Activated T-helper 17 cell treated with anti-CD3 and anti-CD28 coated beads, Interleukin-2, amount 50 U/mL, for 72 hours (primary cell): ENCODE measurements around the gene EML4. TPM values are rescaled to one million over a fixed set of nuclear protein-coding genes. Genes with fewer than 3 reads are reported as not detected.

ENCODE experiments used
- ATAC-seq: fragments of 150-1000 bp; cut with Tn5 transposase; replicated peaks from 2 replicates; pipeline ENCODE4 v1.10.0; 2021; ENCODE audit warnings: mild to moderate bottlenecking, moderate library complexity
- H3K27ac Mint-ChIP-seq: one replicate; pipeline ENCODE4 v1.8.0; 2022; ENCODE audit warnings: mixed read lengths
- H3K27me3 Mint-ChIP-seq: one replicate; pipeline ENCODE4 v1.8.0; 2022; ENCODE audit warnings: mixed read lengths
- H3K36me3 Mint-ChIP-seq: one replicate; pipeline ENCODE4 v1.8.0; 2022; ENCODE audit warnings: low read depth, mild to moderate bottlenecking, mixed read lengths
- H3K4me1 Mint-ChIP-seq: one replicate; pipeline ENCODE4 v1.8.0; 2022; ENCODE audit warnings: mixed read lengths
- H3K4me3 Mint-ChIP-seq: one replicate; pipeline ENCODE4 v1.8.0; 2022; ENCODE audit warnings: mild to moderate bottlenecking, mixed read lengths
- H3K9me3 Mint-ChIP-seq: one replicate; pipeline ENCODE4 v1.8.0; 2022; ENCODE audit warnings: mixed read lengths
- total RNA-seq, 2 donors: library from RNA; stranded (reverse); gene quantifications; one replicate each; pipeline ENCODE4 v1.2.3, GENCODE V29; 2022

Gene EML4
- total RNA-seq, 2 donors from 2014 or later, result 69.9 to 93.7 TPM

- Mint-ChIP-seq H3K27ac (peak overlapping the region; percentile 46), H3K36me3 (peaks cover 24% of the 10 kb centered on the region), H3K4me3 (peak overlapping the region; percentile 35), H3K27me3 (no peaks in the 10 kb centered on the region), H3K9me3 (no peaks in the 10 kb centered on the region), H3K4me1 (peaks cover 25% of the 10 kb centered on the region)
- ATAC-seq, result no peak
Measured at GRCh38 chr2:42207826-42208225, 38.7 kb downstream of the EML4 start.

- H3K4me1 Mint-ChIP-seq, result peaks cover 35% of the 10 kb centered on the region
- no peaks in the 10 kb centered on the region for H3K27me3 Mint-ChIP-seq
- ATAC-seq, result no peak
Measured at GRCh38 chr2:42210203-42210602, 41.0 kb downstream of the EML4 start.

GRCh38 chr2:42211291-42211690, 42.1 kb downstream of the EML4 start:
- Mint-ChIP-seq H3K4me3 (peak overlapping the region; percentile 6), H3K36me3 (peaks cover 32% of the 10 kb centered on the region), H3K27ac (peak overlapping the region; percentile 7), H3K9me3 (no peaks in the 10 kb centered on the region), H3K4me1 (peaks cover 26% of the 10 kb centered on the region), H3K27me3 (no peaks in the 10 kb centered on the region)
- ATAC-seq, result no peak

More at GRCh38 chr2:42210203-42210602, 41.0 kb downstream of the EML4 start:
- peak overlapping the region; percentile 57 for H3K27ac Mint-ChIP-seq
- peaks cover 32% of the 10 kb centered on the region for H3K36me3 Mint-ChIP-seq
- H3K9me3 Mint-ChIP-seq, result no peaks in the 10 kb centered on the region
- H3K4me3 Mint-ChIP-seq, result peak overlapping the region; percentile 18

- H3K4me3 Mint-ChIP-seq, result no peak overlapping the region
- ATAC-seq, result no peak
- no peaks in the 10 kb centered on the region for H3K27me3 Mint-ChIP-seq
- no peak overlapping the region for H3K27ac Mint-ChIP-seq
- H3K4me1 Mint-ChIP-seq, result peaks cover 44% of the 10 kb centered on the region
- H3K36me3 Mint-ChIP-seq, result peaks cover 27% of the 10 kb centered on the region
- no peaks in the 10 kb centered on the region for H3K9me3 Mint-ChIP-seq
Measured at GRCh38 chr2:42214669-42215068, 45.5 kb downstream of the EML4 start.

- Mint-ChIP-seq H3K4me3 (peak overlapping the region; percentile 47), H3K4me1 (peaks cover 40% of the 10 kb centered on the region)
- ATAC-seq, result peak; percentile 39
Measured at GRCh38 chr2:42216694-42217093, 47.5 kb downstream of the EML4 start.

GRCh38 chr2:42217307-42217706, 48.2 kb downstream of the EML4 start:
- H3K4me1 Mint-ChIP-seq, result peaks cover 40% of the 10 kb centered on the region

More at GRCh38 chr2:42216694-42217093, 47.5 kb downstream of the EML4 start:
- H3K9me3 Mint-ChIP-seq, result no peaks in the 10 kb centered on the region
- peak overlapping the region; percentile 74 for H3K27ac Mint-ChIP-seq
- peaks cover 23% of the 10 kb centered on the region for H3K36me3 Mint-ChIP-seq
- no peaks in the 10 kb centered on the region for H3K27me3 Mint-ChIP-seq

GRCh38 chr2:42217914-42218313, 48.8 kb downstream of the EML4 start:
- Mint-ChIP-seq H3K4me3 (peak overlapping the region; percentile 27), H3K36me3 (peaks cover 28% of the 10 kb centered on the region), H3K9me3 (no peaks in the 10 kb centered on the region), H3K27ac (peak overlapping the region; percentile 61), H3K27me3 (no peaks in the 10 kb centered on the region), H3K4me1 (peaks cover 41% of the 10 kb centered on the region)
- no peak for ATAC-seq

More at GRCh38 chr2:42217307-42217706, 48.2 kb downstream of the EML4 start:
- peak overlapping the region; percentile 61 for H3K27ac Mint-ChIP-seq
- peaks cover 27% of the 10 kb centered on the region for H3K36me3 Mint-ChIP-seq
- no peak for ATAC-seq
- no peaks in the 10 kb centered on the region for H3K27me3 Mint-ChIP-seq
- H3K9me3 Mint-ChIP-seq, result no peaks in the 10 kb centered on the region
- H3K4me3 Mint-ChIP-seq, result peak overlapping the region; percentile 27

GRCh38 chr2:42218712-42219111, 49.6 kb downstream of the EML4 start:
- Mint-ChIP-seq H3K4me3 (no peak overlapping the region), H3K36me3 (peaks cover 33% of the 10 kb centered on the region), H3K4me1 (peaks cover 44% of the 10 kb centered on the region), H3K27ac (peak overlapping the region; percentile 36), H3K9me3 (no peaks in the 10 kb centered on the region), H3K27me3 (no peaks in the 10 kb centered on the region)
- no peak for ATAC-seq

- H3K4me1 Mint-ChIP-seq, result peaks cover 49% of the 10 kb centered on the region
- H3K4me3 Mint-ChIP-seq, result no peak overlapping the region
- H3K27me3 Mint-ChIP-seq, result no peaks in the 10 kb centered on the region
- ATAC-seq, result no peak
- peaks cover 35% of the 10 kb centered on the region for H3K36me3 Mint-ChIP-seq
- H3K27ac Mint-ChIP-seq, result no peak overlapping the region
- no peaks in the 10 kb centered on the region for H3K9me3 Mint-ChIP-seq
Measured at GRCh38 chr2:42219160-42219559, 50.0 kb downstream of the EML4 start.

- ATAC-seq, result peak; percentile 22
- peaks cover 36% of the 10 kb centered on the region for H3K36me3 Mint-ChIP-seq
Measured at GRCh38 chr2:42220566-42220965, 51.4 kb downstream of the EML4 start.

GRCh38 chr2:42223067-42223854, 54.1 kb downstream of the EML4 start:
- no peaks in the 10 kb centered on the region for H3K27me3 Mint-ChIP-seq
- H3K4me1 Mint-ChIP-seq, result peaks cover 49% of the 10 kb centered on the region
- H3K9me3 Mint-ChIP-seq, result no peaks in the 10 kb centered on the region
- peak overlapping the region; percentile 55 for H3K4me3 Mint-ChIP-seq
- peak overlapping the region; percentile 9 for H3K27ac Mint-ChIP-seq
- ATAC-seq, result no peak
- peaks cover 38% of the 10 kb centered on the region for H3K36me3 Mint-ChIP-seq

More at GRCh38 chr2:42220566-42220965, 51.4 kb downstream of the EML4 start:
- Mint-ChIP-seq H3K4me3 (peak overlapping the region; percentile 25), H3K4me1 (peaks cover 53% of the 10 kb centered on the region), H3K27me3 (no peaks in the 10 kb centered on the region), H3K27ac (no peak overlapping the region), H3K9me3 (no peaks in the 10 kb centered on the region)

GRCh38 chr2:42223855-42224268, 54.7 kb downstream of the EML4 start:
- Mint-ChIP-seq H3K36me3 (peaks cover 38% of the 10 kb centered on the region), H3K4me3 (peak overlapping the region; percentile 55)

GRCh38 chr2:42224422-42225067, 55.4 kb downstream of the EML4 start:
- peaks cover 45% of the 10 kb centered on the region for H3K4me1 Mint-ChIP-seq
- H3K27ac Mint-ChIP-seq, result peak overlapping the region; percentile 71
- no peaks in the 10 kb centered on the region for H3K27me3 Mint-ChIP-seq
- H3K4me3 Mint-ChIP-seq, result peak overlapping the region; percentile 55
- peaks cover 38% of the 10 kb centered on the region for H3K36me3 Mint-ChIP-seq
- H3K9me3 Mint-ChIP-seq, result no peaks in the 10 kb centered on the region
- no peak for ATAC-seq

More at GRCh38 chr2:42223855-42224268, 54.7 kb downstream of the EML4 start:
- Mint-ChIP-seq H3K27ac (peak overlapping the region; percentile 9), H3K9me3 (no peaks in the 10 kb centered on the region), H3K27me3 (no peaks in the 10 kb centered on the region), H3K4me1 (peaks cover 43% of the 10 kb centered on the region)
- ATAC-seq, result peak; percentile 58

- ATAC-seq, result no peak
- peaks cover 46% of the 10 kb centered on the region for H3K4me1 Mint-ChIP-seq
- H3K27me3 Mint-ChIP-seq, result no peaks in the 10 kb centered on the region
- no peak overlapping the region for H3K27ac Mint-ChIP-seq
- peaks cover 32% of the 10 kb centered on the region for H3K36me3 Mint-ChIP-seq
- no peaks in the 10 kb centered on the region for H3K9me3 Mint-ChIP-seq
- peak overlapping the region; percentile 14 for H3K4me3 Mint-ChIP-seq
Measured at GRCh38 chr2:42225573-42225972, 56.4 kb downstream of the EML4 start.

- Mint-ChIP-seq H3K9me3 (no peaks in the 10 kb centered on the region), H3K36me3 (peaks cover 24% of the 10 kb centered on the region), H3K27me3 (no peaks in the 10 kb centered on the region), H3K27ac (no peak overlapping the region), H3K4me3 (peak overlapping the region; percentile 17), H3K4me1 (peaks cover 54% of the 10 kb centered on the region)
- ATAC-seq, result no peak
Measured at GRCh38 chr2:42227491-42227890, 58.3 kb downstream of the EML4 start.
